HL-60 (cell line): ENCODE results near the gene TASP1.

ENCODE experiments used
- POLR2AphosphoS5 ChIP-seq: IDR thresholded peaks from 2 replicates; pipeline ENCODE4 v1.6.1; 2012; ENCODE audit warnings: low read depth
- TF ChIP-seq, protein P1 (sequence below): IDR thresholded peaks from one replicate; pipeline ENCODE4 v1.5.1; 2011; ENCODE audit warnings: low read length, control low read depth, inconsistent platforms; ENCODE audit not compliant: insufficient read depth
- TF ChIP-seq, protein P2 (sequence below): IDR thresholded peaks from 2 replicates; pipeline ENCODE4 v1.6.1; 2012; ENCODE audit warnings: low read depth; ENCODE audit not compliant: insufficient replicate concordance

DNA sequence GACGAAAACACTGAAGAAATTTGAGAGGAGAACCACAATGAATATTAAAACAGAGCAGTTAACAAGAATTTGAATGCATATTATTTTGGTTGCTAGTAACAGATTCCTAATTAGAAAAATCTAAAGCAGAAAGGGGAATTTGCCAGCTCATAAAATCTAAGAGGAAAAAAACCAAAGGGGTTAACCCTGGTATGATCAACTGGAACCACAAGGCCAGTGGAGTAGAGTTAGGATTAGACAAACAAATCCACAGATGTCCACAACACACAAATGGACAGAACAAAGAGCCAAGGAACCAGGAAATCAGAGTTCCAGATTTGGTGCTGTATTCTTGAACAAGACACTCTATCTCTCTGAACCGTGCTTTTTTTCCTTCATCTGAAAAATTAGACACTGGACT lies 195.0 kb downstream of the TASP1 start:
- no peak for TF ChIP-seq POLR2AphosphoS5
- TF ChIP-seq, protein P1, sequence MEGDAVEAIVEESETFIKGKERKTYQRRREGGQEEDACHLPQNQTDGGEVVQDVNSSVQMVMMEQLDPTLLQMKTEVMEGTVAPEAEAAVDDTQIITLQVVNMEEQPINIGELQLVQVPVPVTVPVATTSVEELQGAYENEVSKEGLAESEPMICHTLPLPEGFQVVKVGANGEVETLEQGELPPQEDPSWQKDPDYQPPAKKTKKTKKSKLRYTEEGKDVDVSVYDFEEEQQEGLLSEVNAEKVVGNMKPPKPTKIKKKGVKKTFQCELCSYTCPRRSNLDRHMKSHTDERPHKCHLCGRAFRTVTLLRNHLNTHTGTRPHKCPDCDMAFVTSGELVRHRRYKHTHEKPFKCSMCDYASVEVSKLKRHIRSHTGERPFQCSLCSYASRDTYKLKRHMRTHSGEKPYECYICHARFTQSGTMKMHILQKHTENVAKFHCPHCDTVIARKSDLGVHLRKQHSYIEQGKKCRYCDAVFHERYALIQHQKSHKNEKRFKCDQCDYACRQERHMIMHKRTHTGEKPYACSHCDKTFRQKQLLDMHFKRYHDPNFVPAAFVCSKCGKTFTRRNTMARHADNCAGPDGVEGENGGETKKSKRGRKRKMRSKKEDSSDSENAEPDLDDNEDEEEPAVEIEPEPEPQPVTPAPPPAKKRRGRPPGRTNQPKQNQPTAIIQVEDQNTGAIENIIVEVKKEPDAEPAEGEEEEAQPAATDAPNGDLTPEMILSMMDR = no peak
- TF ChIP-seq, protein P2, sequence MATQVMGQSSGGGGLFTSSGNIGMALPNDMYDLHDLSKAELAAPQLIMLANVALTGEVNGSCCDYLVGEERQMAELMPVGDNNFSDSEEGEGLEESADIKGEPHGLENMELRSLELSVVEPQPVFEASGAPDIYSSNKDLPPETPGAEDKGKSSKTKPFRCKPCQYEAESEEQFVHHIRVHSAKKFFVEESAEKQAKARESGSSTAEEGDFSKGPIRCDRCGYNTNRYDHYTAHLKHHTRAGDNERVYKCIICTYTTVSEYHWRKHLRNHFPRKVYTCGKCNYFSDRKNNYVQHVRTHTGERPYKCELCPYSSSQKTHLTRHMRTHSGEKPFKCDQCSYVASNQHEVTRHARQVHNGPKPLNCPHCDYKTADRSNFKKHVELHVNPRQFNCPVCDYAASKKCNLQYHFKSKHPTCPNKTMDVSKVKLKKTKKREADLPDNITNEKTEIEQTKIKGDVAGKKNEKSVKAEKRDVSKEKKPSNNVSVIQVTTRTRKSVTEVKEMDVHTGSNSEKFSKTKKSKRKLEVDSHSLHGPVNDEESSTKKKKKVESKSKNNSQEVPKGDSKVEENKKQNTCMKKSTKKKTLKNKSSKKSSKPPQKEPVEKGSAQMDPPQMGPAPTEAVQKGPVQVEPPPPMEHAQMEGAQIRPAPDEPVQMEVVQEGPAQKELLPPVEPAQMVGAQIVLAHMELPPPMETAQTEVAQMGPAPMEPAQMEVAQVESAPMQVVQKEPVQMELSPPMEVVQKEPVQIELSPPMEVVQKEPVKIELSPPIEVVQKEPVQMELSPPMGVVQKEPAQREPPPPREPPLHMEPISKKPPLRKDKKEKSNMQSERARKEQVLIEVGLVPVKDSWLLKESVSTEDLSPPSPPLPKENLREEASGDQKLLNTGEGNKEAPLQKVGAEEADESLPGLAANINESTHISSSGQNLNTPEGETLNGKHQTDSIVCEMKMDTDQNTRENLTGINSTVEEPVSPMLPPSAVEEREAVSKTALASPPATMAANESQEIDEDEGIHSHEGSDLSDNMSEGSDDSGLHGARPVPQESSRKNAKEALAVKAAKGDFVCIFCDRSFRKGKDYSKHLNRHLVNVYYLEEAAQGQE = no peak
